Measurements from ENCODE around the gene POFUT1.

Gene POFUT1

DNA sequence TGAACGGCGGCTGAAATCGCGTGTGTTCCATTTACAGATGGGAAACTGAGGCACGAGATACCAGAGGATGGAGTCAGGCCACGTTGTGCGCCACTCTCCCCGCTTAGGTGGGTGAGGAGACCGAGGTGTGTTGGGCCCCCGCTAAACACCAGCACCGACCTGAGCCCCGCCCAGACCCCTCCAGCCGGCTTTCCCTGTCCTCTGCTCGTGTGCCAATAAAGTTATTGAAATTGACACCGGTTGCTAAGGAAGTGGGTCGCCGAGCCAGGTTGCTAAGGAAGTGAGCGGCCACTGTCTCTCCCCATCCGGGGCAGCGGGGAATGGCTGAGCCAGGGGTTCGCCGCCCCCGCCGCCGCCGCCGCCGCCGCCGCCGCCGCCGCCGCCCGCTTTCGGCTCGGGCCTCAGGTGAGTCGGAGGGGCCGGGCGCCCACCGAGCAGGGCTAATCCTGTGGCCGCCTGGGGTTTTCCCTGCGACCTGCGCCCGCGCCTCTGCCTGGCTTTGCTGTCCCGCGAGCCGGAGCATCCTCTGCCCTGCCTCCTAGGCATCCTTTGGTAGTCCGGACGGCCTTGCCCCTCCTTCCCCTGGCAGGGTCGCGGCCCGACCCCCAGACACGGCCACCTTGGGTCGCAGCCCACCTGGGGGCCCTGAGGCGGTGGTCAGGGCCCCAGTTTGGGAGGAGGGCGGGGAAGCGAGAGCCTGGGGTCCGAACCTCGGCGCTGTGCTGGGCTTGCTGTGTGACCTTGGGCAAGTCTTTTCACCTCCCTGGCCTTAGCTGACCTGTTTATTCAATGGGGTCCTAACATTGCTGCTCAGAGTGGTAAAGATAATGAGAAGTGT, 69.9 kb downstream of the POFUT1 start, which contains the start of gene KIF3B (continued):
- TF ChIP-seq, protein P1, sequence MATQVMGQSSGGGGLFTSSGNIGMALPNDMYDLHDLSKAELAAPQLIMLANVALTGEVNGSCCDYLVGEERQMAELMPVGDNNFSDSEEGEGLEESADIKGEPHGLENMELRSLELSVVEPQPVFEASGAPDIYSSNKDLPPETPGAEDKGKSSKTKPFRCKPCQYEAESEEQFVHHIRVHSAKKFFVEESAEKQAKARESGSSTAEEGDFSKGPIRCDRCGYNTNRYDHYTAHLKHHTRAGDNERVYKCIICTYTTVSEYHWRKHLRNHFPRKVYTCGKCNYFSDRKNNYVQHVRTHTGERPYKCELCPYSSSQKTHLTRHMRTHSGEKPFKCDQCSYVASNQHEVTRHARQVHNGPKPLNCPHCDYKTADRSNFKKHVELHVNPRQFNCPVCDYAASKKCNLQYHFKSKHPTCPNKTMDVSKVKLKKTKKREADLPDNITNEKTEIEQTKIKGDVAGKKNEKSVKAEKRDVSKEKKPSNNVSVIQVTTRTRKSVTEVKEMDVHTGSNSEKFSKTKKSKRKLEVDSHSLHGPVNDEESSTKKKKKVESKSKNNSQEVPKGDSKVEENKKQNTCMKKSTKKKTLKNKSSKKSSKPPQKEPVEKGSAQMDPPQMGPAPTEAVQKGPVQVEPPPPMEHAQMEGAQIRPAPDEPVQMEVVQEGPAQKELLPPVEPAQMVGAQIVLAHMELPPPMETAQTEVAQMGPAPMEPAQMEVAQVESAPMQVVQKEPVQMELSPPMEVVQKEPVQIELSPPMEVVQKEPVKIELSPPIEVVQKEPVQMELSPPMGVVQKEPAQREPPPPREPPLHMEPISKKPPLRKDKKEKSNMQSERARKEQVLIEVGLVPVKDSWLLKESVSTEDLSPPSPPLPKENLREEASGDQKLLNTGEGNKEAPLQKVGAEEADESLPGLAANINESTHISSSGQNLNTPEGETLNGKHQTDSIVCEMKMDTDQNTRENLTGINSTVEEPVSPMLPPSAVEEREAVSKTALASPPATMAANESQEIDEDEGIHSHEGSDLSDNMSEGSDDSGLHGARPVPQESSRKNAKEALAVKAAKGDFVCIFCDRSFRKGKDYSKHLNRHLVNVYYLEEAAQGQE (tag by site-specific recombination; IDR thresholded peaks at IDR 0.05): no peak
- TF ChIP-seq ZNF10 (tag by site-specific recombination; IDR thresholded peaks at IDR 0.05) (no peak), ZNF274 (IDR thresholded peaks at IDR 0.05; ENCODE audit: low read length) (no peak), ZNF274 (tag by site-specific recombination; IDR thresholded peaks at IDR 0.05; ENCODE audit: borderline replicate concordance) (no peak), ZNF530 (tag by site-specific recombination; IDR thresholded peaks at IDR 0.05; ENCODE audit: low read depth) (no peak), KLF16 (tag by site-specific recombination; IDR thresholded peaks at IDR 0.05) (no peak; the same call in 1 of the 2 replicates), HOXD13 (CRISPR knock-in tag; IDR thresholded peaks at IDR 0.05; ENCODE audit: borderline replicate concordance) (no peak), ZBTB17 (tag by site-specific recombination; IDR thresholded peaks at IDR 0.05) (peak; percentile 47; the same call in 1 of the 2 replicates), MYNN (tag by site-specific recombination; IDR thresholded peaks at IDR 0.05; ENCODE audit: borderline replicate concordance) (peak; percentile 52; the same call in 1 of the 2 replicates), YY2 (tag by site-specific recombination; IDR thresholded peaks at IDR 0.05) (peak; percentile 46; the same call in 1 of the 2 replicates), ZNF155 (tag by site-specific recombination; IDR thresholded peaks at IDR 0.05) (no peak), ZNF112 (tag by site-specific recombination; IDR thresholded peaks at IDR 0.05) (no peak), ZNF623 (tag by site-specific recombination; IDR thresholded peaks at IDR 0.05) (no peak), MZF1 (tag by site-specific recombination; IDR thresholded peaks at IDR 0.05; ENCODE audit: borderline replicate concordance) (no peak), ZNF266 (tag by site-specific recombination; IDR thresholded peaks at IDR 0.05; ENCODE audit: low read depth) (no peak), ZNF629 (tag by site-specific recombination; IDR thresholded peaks at IDR 0.05) (peak; percentile 52), MEIS1 (CRISPR knock-in tag; IDR thresholded peaks at IDR 0.05; ENCODE audit: borderline replicate concordance) (no peak), KLF8 (tag by site-specific recombination; IDR thresholded peaks at IDR 0.05) (peak; percentile 84), ZNF701 (tag by site-specific recombination; IDR thresholded peaks at IDR 0.05) (no peak), ZFP3 (tag by site-specific recombination; IDR thresholded peaks at IDR 0.05; ENCODE audit: low read depth) (peak; percentile 17; the same call in 1 of the 2 replicates), GFI1B (tag by site-specific recombination; IDR thresholded peaks at IDR 0.05) (no peak), ZNF777 (tag by site-specific recombination; IDR thresholded peaks at IDR 0.05; ENCODE audit: borderline replicate concordance) (no peak), GLIS2 (tag by site-specific recombination; IDR thresholded peaks at IDR 0.05) (peak; percentile 43), KLF9 (tag by site-specific recombination; IDR thresholded peaks at IDR 0.05; ENCODE audit: low read depth) (peak; percentile 48; the same call in 1 of the 2 replicates), ZNF214 (tag by site-specific recombination; IDR thresholded peaks at IDR 0.05; ENCODE audit: borderline replicate concordance) (no peak), ZFP37 (tag by site-specific recombination; IDR thresholded peaks at IDR 0.05) (no peak), ZNF350 (tag by site-specific recombination; IDR thresholded peaks at IDR 0.05) (no peak)
- TF ChIP-seq, protein P2, sequence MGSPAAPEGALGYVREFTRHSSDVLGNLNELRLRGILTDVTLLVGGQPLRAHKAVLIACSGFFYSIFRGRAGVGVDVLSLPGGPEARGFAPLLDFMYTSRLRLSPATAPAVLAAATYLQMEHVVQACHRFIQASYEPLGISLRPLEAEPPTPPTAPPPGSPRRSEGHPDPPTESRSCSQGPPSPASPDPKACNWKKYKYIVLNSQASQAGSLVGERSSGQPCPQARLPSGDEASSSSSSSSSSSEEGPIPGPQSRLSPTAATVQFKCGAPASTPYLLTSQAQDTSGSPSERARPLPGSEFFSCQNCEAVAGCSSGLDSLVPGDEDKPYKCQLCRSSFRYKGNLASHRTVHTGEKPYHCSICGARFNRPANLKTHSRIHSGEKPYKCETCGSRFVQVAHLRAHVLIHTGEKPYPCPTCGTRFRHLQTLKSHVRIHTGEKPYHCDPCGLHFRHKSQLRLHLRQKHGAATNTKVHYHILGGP (tag by site-specific recombination; IDR thresholded peaks at IDR 0.05): no peak
- TF ChIP-seq, protein P3, sequence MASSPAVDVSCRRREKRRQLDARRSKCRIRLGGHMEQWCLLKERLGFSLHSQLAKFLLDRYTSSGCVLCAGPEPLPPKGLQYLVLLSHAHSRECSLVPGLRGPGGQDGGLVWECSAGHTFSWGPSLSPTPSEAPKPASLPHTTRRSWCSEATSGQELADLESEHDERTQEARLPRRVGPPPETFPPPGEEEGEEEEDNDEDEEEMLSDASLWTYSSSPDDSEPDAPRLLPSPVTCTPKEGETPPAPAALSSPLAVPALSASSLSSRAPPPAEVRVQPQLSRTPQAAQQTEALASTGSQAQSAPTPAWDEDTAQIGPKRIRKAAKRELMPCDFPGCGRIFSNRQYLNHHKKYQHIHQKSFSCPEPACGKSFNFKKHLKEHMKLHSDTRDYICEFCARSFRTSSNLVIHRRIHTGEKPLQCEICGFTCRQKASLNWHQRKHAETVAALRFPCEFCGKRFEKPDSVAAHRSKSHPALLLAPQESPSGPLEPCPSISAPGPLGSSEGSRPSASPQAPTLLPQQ (tag by site-specific recombination; IDR thresholded peaks at IDR 0.05): 0 out of 2 replicates have a peak, but pooled peaks have one; percentile 32
- TF ChIP-seq, protein P4, sequence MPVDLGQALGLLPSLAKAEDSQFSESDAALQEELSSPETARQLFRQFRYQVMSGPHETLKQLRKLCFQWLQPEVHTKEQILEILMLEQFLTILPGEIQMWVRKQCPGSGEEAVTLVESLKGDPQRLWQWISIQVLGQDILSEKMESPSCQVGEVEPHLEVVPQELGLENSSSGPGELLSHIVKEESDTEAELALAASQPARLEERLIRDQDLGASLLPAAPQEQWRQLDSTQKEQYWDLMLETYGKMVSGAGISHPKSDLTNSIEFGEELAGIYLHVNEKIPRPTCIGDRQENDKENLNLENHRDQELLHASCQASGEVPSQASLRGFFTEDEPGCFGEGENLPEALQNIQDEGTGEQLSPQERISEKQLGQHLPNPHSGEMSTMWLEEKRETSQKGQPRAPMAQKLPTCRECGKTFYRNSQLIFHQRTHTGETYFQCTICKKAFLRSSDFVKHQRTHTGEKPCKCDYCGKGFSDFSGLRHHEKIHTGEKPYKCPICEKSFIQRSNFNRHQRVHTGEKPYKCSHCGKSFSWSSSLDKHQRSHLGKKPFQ (tag by site-specific recombination; IDR thresholded peaks at IDR 0.05): no peak
- TF ChIP-seq, protein P5, sequence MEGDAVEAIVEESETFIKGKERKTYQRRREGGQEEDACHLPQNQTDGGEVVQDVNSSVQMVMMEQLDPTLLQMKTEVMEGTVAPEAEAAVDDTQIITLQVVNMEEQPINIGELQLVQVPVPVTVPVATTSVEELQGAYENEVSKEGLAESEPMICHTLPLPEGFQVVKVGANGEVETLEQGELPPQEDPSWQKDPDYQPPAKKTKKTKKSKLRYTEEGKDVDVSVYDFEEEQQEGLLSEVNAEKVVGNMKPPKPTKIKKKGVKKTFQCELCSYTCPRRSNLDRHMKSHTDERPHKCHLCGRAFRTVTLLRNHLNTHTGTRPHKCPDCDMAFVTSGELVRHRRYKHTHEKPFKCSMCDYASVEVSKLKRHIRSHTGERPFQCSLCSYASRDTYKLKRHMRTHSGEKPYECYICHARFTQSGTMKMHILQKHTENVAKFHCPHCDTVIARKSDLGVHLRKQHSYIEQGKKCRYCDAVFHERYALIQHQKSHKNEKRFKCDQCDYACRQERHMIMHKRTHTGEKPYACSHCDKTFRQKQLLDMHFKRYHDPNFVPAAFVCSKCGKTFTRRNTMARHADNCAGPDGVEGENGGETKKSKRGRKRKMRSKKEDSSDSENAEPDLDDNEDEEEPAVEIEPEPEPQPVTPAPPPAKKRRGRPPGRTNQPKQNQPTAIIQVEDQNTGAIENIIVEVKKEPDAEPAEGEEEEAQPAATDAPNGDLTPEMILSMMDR (tag by site-specific recombination; IDR thresholded peaks at IDR 0.05): no peak
